ENCODE measurements around the gene PTPRF.

PTPRF gene

DNA sequence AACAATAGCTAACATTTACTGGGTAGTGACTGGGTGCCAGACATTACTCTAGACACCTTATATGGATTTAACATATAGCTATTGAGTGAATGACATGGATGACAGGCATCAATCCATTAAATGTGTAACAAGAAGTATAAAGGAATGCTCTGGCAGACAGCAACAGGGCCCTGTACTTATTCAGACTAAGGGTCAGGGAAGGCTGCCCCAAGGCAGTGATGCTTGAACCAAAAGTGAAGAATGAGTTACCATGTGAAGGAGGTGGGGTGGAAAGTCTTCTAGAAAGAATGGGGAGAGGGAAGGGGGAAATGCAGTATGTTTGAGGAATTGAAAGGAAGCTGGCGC is 8.3 kb upstream of the PTPRF start:
- no peak for DNase-seq

DNA sequence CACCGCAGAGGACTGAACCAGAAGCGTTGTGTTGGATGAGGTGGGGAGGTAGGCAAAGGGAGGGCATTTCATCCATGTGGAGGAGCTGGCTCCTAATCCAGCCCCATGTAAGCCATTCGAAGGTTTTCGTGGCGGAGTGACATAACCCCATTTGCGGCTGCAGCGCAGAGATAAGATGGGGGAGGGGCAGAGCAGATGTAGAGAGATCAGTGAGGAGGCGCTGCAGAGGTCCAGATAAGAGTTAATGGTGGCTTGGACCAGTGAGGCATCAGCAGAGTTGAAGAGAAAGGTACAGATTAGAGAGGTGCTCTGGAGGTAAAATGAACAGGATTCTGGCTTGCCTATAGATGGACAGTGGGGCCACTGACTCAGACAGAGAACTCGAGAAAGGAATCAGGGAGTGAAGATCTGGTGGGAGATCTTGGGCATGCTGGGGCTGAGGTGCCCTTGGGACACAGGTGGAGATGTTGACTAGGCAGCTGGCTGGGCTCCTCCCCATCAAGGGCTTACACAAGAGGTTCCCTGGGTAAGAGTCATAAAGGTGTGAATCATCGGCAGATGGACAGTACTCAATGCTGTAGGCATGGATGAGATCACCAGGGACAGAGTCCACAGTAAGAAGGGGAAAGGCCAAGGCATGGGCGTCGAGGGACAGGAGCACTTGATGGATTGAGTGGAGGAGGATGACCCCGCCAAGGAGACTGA is 7.8 kb upstream of the PTPRF start:
- peak; percentile 98 to 99 for DNase-seq
- TF ChIP-seq POLR2A (IDR thresholded peaks at IDR 0.05; ENCODE audit: low read length) (peak; percentile 28), GATA1 (IDR thresholded peaks at IDR 0.05; ENCODE audit: low read depth, low read length) (peak; percentile 97)

More for the DNA sequence above, 8.3 kb upstream of the PTPRF start:
- TF ChIP-seq GATA1 (IDR thresholded peaks at IDR 0.05; ENCODE audit: low read depth, low read length) (no peak), POLR2A (IDR thresholded peaks at IDR 0.05; ENCODE audit: low read length) (no peak)

DNA sequence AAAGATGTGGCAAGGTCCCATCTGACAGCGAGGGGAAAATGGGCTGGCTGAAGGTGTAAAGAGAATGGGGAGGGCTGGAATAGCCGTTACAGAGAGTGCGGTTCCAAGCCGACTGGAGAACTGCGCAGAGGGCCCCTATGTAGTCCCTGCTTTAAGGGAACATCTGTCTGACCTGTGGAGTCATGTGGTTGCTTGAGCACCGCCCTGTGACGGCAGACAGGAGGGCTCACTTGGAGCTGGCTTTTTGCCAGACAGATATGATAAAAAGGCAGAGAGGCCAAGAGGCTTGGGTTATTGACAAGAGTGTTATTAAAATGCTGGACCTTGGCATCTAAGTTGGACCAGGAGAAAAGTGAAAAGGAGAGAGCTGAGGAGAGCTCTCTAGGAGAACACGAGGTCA is 5.9 kb upstream of the PTPRF start:
- DNase-seq: peak; percentile 93 to 95
- TF ChIP-seq GATA1 (IDR thresholded peaks at IDR 0.05; ENCODE audit: low read depth, low read length) (no peak), POLR2A (IDR thresholded peaks at IDR 0.05; ENCODE audit: low read length) (peak; percentile 27)

DNA sequence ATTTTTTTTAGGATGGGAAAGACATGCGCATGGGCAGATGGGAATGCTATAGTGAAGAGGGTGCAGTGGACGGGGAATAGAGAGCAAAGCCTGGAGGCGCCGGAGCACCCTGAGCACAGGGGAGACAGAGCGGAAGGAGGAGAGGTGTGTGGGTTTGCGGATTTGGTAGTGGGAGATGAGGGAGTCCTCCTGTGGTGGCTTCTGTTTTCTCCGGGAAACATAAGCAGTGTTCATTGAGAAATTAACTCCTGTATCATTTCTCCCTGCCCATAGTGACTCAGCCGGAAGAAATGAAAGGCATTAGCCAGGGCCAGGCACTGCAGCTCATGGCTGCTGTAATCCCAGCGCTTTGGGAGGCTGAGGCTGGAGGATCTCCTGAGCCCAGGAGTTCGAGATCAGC is 4.7 kb upstream of the PTPRF start:
- TF ChIP-seq GATA1 (IDR thresholded peaks at IDR 0.05; ENCODE audit: low read depth, low read length): no peak
- no peak for TF ChIP-seq POLR2A (IDR thresholded peaks at IDR 0.05; ENCODE audit: low read length)
- DNase-seq: peak in 1 of 2 experiments; percentile 31

DNA sequence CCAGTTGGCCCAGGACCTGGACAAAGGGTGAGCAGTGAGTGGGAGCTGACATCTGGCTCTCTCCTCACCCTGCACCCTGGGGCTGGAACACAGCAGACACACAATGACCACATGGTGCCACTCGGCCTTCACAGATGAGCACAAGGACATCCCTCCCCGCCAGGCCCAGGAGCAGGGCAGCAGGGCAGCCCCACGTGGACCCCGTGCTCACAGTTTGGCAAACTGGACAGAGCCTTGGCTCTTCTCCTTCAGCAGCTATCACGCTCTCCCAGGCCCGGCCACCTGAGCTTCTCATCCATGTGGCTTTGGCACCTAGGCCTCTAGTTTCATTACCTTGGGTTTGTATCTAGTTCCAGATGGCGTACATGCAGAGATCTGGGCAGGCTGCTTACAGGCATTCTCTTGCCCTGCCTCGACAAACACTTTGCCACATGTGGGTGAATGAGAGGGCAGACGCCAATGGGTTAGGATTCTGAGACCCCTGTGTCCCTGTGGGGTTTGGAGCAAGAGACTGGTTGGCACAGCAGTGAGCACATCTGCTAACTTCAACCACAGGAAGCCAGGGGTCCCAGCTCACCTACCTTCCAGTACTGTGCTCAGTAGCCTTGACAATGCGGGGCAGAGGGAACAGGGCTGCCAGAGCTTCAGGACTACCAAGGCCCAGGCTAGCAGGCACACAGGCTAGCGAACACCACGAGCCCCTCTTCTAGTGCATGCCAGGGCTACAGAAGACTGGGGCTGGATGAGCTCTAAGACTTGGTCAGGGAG is 3.4 kb upstream of the PTPRF start:
- no peak for DNase-seq
- TF ChIP-seq POLR2A (IDR thresholded peaks at IDR 0.05; ENCODE audit: low read length) (no peak), GATA1 (IDR thresholded peaks at IDR 0.05; ENCODE audit: low read depth, low read length) (no peak)

DNA sequence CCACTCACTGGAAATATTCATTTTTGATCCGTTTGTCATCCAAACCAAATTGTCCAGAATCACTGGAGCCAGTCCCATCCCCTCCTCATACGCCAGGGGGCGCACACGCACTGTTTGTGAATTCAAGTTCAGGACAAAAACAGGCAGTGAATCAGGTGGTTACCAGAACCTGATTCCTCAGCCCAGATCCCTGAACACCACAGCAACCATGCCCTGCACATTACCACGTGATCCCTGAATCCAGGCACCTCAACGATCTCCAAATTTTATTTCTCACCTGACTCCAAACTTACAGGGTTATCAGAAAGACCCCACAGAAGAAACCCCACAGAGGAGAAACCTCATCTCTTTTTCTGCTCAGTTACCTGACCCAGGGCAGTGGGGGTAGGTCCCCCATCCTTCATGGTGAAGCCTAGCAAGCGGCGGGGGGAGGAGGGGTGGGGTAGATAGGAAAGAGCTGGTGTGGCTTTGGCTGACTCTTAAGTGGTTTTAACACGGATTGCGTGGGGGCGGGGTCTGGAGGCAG is 1.4 kb upstream of the PTPRF start:
- peak; percentile 81 to 93 for DNase-seq
- no peak for TF ChIP-seq GATA1 (IDR thresholded peaks at IDR 0.05; ENCODE audit: low read depth, low read length)
- no peak for TF ChIP-seq POLR2A (IDR thresholded peaks at IDR 0.05; ENCODE audit: low read length)

DNA sequence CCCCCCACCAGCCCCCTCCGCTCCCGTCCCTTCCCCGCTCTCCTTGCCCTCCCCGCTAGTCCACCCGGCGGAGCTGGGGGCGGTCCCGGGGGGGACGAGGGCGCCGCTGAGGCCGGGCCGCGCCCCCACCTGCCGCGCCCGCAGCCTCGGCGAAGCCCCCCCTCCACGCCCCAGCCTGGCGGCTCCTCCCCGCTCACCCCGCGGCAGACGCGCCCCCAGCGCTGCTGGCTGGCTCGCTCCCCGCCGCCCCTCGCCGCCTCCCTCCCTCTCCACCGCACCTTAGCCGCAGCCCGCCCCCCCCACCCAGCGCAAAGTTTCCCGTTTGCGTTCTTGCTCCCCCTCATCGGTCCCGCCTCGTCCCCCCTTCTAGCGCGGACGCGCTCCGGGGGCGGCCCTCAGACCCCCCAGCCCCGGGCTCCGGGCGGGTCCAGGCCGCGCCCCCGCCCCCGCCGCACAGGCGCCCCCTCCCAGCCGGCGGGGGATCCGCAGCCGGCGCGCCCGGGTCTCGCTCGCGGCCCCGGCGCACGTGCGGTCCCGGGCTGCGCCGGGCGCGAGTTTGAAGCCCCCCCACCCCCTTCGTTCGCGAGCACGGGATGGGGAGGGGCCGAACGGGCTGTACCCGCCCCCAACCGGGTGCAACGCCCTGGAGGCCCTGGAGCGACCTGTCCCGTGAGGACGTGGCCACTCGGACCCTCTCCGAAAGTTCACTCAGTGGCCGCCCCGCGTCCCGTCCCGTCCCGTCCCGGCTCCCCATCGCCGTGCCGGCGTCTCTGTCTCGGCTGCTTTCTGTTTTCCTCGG is 623 bp downstream of the PTPRF start:
- TF ChIP-seq POLR2A (IDR thresholded peaks at IDR 0.05; ENCODE audit: low read length) (no peak), GATA1 (IDR thresholded peaks at IDR 0.05; ENCODE audit: low read depth, low read length) (no peak)
- DNase-seq: peak in 1 of 2 experiments; percentile 38

GRCh38 chr1:43531906-43532584 is 1.4 kb downstream of the PTPRF start:
- DNase-seq: no peak

GRCh38 chr1:43532716-43533115 is 2.0 kb downstream of the PTPRF start:
- DNase-seq: no peak
- TF ChIP-seq POLR2A (IDR thresholded peaks at IDR 0.05; ENCODE audit: low read length): no peak
- TF ChIP-seq GATA1 (IDR thresholded peaks at IDR 0.05; ENCODE audit: low read depth, low read length): no peak

More at GRCh38 chr1:43531906-43532584, 1.4 kb downstream of the PTPRF start:
- no peak for TF ChIP-seq POLR2A (IDR thresholded peaks at IDR 0.05; ENCODE audit: low read length)
- no peak for TF ChIP-seq GATA1 (IDR thresholded peaks at IDR 0.05; ENCODE audit: low read depth, low read length)

DNA sequence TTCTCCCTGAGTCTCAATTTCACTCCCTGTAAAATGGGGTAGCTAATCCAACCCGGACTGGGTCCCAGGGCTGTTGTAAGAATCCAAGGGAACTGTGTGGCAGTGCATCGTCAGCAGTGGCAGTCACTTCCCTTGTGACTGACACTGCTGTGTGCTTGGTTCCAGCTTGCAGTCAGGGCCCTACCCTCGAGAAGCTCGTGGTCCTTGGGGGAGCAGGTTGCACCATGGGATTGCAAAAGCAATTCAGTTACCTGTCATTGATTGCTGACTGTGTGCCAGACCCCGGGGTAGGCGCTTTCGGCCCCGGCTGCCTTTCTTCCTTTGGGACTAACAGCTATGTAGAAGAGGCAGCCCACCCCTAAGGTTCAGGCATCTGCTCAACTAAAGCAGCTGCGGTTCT is 2.9 kb downstream of the PTPRF start:
- no peak for DNase-seq
- TF ChIP-seq GATA1 (IDR thresholded peaks at IDR 0.05; ENCODE audit: low read depth, low read length): no peak
- no peak for TF ChIP-seq POLR2A (IDR thresholded peaks at IDR 0.05; ENCODE audit: low read length)

DNA sequence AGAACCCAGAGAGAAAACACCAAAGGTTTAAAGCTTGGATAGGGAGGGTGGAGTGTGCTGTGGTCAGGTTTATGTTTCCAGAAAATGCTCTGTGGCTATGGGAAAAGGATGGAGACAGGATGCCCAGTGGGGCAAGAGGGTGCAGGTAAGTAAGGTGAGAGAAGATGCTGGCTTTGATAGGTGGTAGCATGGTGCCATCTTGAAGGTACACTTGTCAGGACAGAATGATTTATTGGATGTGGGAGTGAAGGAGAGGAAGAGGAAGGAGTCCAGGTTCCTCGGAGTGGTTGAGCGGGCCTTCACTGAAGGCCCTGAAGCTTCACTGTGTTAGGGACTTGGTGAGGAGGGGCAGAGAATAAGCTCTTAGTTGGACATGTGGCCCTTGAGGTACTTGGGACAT is 3.6 kb downstream of the PTPRF start:
- no peak for TF ChIP-seq POLR2A (IDR thresholded peaks at IDR 0.05; ENCODE audit: low read length)
- TF ChIP-seq GATA1 (IDR thresholded peaks at IDR 0.05; ENCODE audit: low read depth, low read length): no peak
- DNase-seq: no peak

- DNase-seq: no peak
- TF ChIP-seq GATA1 (IDR thresholded peaks at IDR 0.05; ENCODE audit: low read depth, low read length) (no peak), POLR2A (IDR thresholded peaks at IDR 0.05; ENCODE audit: low read length) (no peak)
Measured at GRCh38 chr1:43536196-43536863, 5.6 kb downstream of the PTPRF start.

DNA sequence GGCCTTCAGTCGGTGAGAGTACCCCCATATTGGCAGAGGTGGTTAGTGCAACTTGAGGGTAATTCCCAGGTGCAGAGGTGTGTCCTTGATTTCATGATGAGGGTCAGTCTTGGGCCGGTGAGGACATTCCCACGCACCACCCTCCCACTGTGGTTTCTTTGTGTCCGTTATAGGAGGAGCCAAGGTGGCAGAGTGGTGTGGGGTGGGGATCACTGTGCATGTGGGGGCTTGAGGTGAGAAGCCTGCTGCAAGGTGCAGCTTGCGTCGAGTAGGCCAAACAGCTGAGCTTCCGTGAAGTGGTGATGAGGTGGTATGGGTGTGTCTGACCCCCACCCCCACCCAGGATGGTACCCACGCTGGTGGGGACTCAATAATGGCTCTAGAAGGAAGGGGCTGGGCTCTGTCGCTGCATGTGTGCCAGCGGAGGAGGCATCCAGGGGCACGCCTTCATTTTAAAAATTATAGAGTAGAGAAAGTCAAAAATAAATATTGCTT is 6.2 kb downstream of the PTPRF start:
- DNase-seq: no peak
- no peak for TF ChIP-seq POLR2A (IDR thresholded peaks at IDR 0.05; ENCODE audit: low read length)
- TF ChIP-seq GATA1 (IDR thresholded peaks at IDR 0.05; ENCODE audit: low read depth, low read length): no peak
